IMR-90 (cell line): ENCODE measurements around the gene HSFX2.

Experiments used
- CEBPB ChIP-seq: IDR thresholded peaks from 2 replicates; pipeline ENCODE4 v1.6.1; 2012; ENCODE audit warnings: low read depth, low read length, improper control_type of control experiment
- FOS ChIP-seq: fragments of 150-350 bp; IDR thresholded peaks from 2 replicates; pipeline ENCODE4 v1.6.1; 2016; ENCODE audit warnings: low read depth, low read length
- POLR2A ChIP-seq: IDR thresholded peaks from 2 replicates; pipeline ENCODE4 v1.6.1; 2012; ENCODE audit warnings: mild to moderate bottlenecking, low read depth, low read length
- RCOR1 ChIP-seq: IDR thresholded peaks from 2 replicates; pipeline ENCODE4 v1.6.1; 2012; ENCODE audit warnings: mild to moderate bottlenecking, low read length, improper control_type of control experiment; ENCODE audit not compliant: insufficient replicate concordance
- RFX5 ChIP-seq: IDR thresholded peaks from 2 replicates; pipeline ENCODE4 v1.8.0; 2012; ENCODE audit warnings: low read depth, mild to moderate bottlenecking, low read length, moderate library complexity
- SMC3 ChIP-seq: fragments of 150-350 bp; IDR thresholded peaks from 2 replicates; pipeline ENCODE4 v1.6.1; 2016; ENCODE audit warnings: low read depth, mild to moderate bottlenecking, antibody characterized with exemption, low read length, moderate library complexity
- TF ChIP-seq, protein P1 (sequence below): conservative IDR thresholded peaks from 2 replicates; pipeline ENCODE4 v1.5.1; 2012; ENCODE audit warnings: mild to moderate bottlenecking, low read depth, low read length, improper control_type of control experiment
- TF ChIP-seq, protein P2 (sequence below): fragments of 150-350 bp; IDR thresholded peaks from 2 replicates; pipeline ENCODE4 v1.6.1; 2016; ENCODE audit warnings: low read depth, mild to moderate bottlenecking, low read length, moderate library complexity, borderline replicate concordance
- TF ChIP-seq, protein P3 (sequence below): fragments of 150-350 bp; IDR thresholded peaks from 2 replicates; pipeline ENCODE4 v1.6.1; 2017; ENCODE audit warnings: mild to moderate bottlenecking, antibody characterized with exemption, low read length, low read depth

DNA sequence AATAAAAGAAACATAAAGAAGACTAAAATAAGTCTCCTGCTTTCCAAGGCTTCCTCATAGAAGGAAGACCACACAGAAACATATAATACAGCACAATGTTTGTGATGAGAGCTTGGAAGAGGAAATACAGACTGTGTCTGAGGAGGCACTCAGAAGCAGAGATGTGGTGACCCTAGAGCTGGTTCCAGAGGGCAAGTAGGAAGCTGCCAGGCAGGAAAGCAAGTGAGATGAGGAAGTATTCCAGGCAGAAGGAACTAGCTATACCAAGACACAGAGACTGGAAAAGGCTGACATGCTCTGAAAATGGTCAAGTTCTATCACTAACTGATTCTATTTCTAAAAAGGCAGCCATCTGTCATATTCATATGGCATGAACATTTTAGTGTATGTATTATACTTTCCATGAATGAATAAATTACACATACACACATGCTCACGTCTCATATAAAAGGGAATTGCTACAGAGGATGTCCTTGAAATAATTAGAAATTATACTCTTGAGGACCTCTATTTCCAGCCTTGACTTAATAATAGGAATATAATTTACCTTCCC is 16.6 kb upstream of the HSFX2 start:
- TF ChIP-seq RFX5: no peak
- TF ChIP-seq POLR2A: no peak
- no peak for TF ChIP-seq SMC3
- TF ChIP-seq, protein P1, sequence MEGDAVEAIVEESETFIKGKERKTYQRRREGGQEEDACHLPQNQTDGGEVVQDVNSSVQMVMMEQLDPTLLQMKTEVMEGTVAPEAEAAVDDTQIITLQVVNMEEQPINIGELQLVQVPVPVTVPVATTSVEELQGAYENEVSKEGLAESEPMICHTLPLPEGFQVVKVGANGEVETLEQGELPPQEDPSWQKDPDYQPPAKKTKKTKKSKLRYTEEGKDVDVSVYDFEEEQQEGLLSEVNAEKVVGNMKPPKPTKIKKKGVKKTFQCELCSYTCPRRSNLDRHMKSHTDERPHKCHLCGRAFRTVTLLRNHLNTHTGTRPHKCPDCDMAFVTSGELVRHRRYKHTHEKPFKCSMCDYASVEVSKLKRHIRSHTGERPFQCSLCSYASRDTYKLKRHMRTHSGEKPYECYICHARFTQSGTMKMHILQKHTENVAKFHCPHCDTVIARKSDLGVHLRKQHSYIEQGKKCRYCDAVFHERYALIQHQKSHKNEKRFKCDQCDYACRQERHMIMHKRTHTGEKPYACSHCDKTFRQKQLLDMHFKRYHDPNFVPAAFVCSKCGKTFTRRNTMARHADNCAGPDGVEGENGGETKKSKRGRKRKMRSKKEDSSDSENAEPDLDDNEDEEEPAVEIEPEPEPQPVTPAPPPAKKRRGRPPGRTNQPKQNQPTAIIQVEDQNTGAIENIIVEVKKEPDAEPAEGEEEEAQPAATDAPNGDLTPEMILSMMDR: no peak
- TF ChIP-seq, protein P2, sequence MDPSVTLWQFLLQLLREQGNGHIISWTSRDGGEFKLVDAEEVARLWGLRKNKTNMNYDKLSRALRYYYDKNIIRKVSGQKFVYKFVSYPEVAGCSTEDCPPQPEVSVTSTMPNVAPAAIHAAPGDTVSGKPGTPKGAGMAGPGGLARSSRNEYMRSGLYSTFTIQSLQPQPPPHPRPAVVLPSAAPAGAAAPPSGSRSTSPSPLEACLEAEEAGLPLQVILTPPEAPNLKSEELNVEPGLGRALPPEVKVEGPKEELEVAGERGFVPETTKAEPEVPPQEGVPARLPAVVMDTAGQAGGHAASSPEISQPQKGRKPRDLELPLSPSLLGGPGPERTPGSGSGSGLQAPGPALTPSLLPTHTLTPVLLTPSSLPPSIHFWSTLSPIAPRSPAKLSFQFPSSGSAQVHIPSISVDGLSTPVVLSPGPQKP: no peak
- TF ChIP-seq RCOR1: no peak
- no peak for TF ChIP-seq CEBPB
- TF ChIP-seq, protein P3, sequence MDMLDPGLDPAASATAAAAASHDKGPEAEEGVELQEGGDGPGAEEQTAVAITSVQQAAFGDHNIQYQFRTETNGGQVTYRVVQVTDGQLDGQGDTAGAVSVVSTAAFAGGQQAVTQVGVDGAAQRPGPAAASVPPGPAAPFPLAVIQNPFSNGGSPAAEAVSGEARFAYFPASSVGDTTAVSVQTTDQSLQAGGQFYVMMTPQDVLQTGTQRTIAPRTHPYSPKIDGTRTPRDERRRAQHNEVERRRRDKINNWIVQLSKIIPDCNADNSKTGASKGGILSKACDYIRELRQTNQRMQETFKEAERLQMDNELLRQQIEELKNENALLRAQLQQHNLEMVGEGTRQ: no peak
- no peak for TF ChIP-seq FOS
